ENCODE data around the gene DDX59.

The DDX59 gene

DNA sequence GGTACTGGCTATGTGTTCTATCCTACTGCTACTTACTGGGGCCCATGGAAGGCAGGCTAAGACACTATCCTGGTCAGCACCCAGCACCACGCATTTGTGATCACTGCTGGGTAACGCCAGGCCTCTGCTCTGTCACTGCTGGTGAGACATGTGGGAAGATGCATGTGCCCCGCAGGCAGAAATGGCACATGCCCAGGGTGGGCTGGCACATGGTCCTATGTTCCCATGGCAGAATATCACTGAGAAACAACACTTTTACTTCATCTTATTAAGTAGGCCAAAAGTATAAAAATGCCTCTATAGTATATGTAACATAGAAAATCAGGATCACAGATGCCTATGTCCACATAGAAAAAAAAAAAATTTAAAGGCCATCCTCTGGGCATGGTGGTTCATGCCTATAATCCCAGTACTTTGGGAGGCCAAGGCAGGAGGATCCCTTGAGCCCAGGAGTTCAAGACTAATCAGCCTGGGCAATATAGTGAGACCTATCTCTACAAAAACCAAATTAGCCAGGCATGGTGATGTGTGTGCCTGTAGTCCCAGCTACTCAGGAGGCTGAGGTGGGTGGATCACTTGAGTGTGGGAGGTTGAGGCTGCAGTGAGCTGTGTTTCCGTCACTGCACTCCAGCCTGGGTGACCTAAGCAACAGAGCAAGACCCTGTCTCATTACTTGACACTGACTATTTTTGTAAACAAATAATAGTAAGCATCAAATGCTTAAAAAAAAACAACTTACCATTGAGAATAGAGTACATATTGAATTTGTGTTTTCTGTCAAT, 11.5 kb downstream of the DDX59 start:
- no peak for ATAC-seq (ENCODE audit: insufficient read depth, low read depth)

DNA sequence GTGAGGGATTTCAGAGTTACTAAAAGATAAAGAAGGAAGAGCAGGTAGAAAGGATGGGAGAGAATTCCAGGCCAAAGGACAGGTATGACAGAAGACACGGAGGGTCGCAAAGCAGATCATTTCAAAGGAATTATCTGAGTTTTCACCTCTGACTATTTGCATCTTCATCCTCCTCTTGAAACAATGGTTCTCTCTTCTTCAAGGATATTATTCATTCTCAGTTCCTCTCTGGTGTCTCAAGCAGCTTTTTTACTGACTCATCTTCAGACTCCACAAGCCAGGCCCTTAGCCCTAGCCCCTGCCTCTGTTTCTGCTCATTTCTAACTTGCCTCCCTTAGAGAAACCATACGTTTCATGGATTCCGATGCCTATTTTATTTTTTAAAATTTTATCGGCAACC, 15.0 kb downstream of the DDX59 start:
- no peaks in the 10 kb centered on the region for H3K9me3 ChIP-seq (ENCODE audit: insufficient read depth, low read length, severe bottlenecking)
- H3K36me3 ChIP-seq (ENCODE audit: insufficient read depth, low read length), result peaks cover 60% of the 10 kb centered on the region
- H4K20me1 ChIP-seq (ENCODE audit: insufficient read depth, low read length), result no peaks in the 10 kb centered on the region
- H3K4me1 ChIP-seq (ENCODE audit: insufficient read depth, low read length), result no peaks in the 10 kb centered on the region
- H3K79me2 ChIP-seq (ENCODE audit: insufficient read depth, low read length), result no peaks in the 10 kb centered on the region
- ATAC-seq (ENCODE audit: insufficient read depth, low read depth), result no peak
- H3K9ac ChIP-seq (ENCODE audit: low read depth, low read length), result no peak overlapping the region
- no peak for DNase-seq
- no peak for TF ChIP-seq CTCF (IDR thresholded peaks at IDR 0.05; ENCODE audit: borderline replicate concordance, extremely low read depth, low read length, poor library complexity, severe bottlenecking)
- no peak for TF ChIP-seq EZH2 (IDR thresholded peaks at IDR 0.05; ENCODE audit: borderline replicate concordance, low read depth, low read length, severe bottlenecking)
- H3K4me3 ChIP-seq (ENCODE audit: low read depth in 1 of 2, low read length in 2 of 2), result no peak overlapping the region
- no peak overlapping the region for H2AFZ ChIP-seq (ENCODE audit: low read depth, low read length)
- H3K4me2 ChIP-seq (ENCODE audit: insufficient read depth, low read length), result no peak overlapping the region
- H3K27ac ChIP-seq (ENCODE audit: low read length), result no peak overlapping the region
- H3K27me3 ChIP-seq (ENCODE audit: insufficient read depth, low read length, poor library complexity), result no peaks in the 10 kb centered on the region

More for the DNA sequence above, 11.5 kb downstream of the DDX59 start:
- Histone ChIP-seq H3K9ac (ENCODE audit: low read depth, low read length) (no peak overlapping the region), H3K9me3 (ENCODE audit: insufficient read depth, low read length, severe bottlenecking) (no peaks in the 10 kb centered on the region), H3K27ac (ENCODE audit: low read length) (no peak overlapping the region), H3K4me2 (ENCODE audit: insufficient read depth, low read length) (no peak overlapping the region), H4K20me1 (ENCODE audit: insufficient read depth, low read length) (no peaks in the 10 kb centered on the region), H3K4me1 (ENCODE audit: insufficient read depth, low read length) (no peaks in the 10 kb centered on the region), H3K36me3 (ENCODE audit: insufficient read depth, low read length) (peaks cover 90% of the 10 kb centered on the region), H3K79me2 (ENCODE audit: insufficient read depth, low read length) (peaks cover 6% of the 10 kb centered on the region), H3K27me3 (ENCODE audit: insufficient read depth, low read length, poor library complexity) (no peaks in the 10 kb centered on the region), H2AFZ (ENCODE audit: low read depth, low read length) (no peak overlapping the region), H3K4me3 (ENCODE audit: low read depth in 1 of 2, low read length in 2 of 2) (no peak overlapping the region)
- no peak for DNase-seq
- TF ChIP-seq CTCF (IDR thresholded peaks at IDR 0.05; ENCODE audit: borderline replicate concordance, extremely low read depth, low read length, poor library complexity, severe bottlenecking) (no peak), EZH2 (IDR thresholded peaks at IDR 0.05; ENCODE audit: borderline replicate concordance, low read depth, low read length, severe bottlenecking) (no peak)

GRCh38 chr1:200653022-200653462, 16.7 kb downstream of the DDX59 start:
- Histone ChIP-seq H3K36me3 (ENCODE audit: insufficient read depth, low read length) (peaks cover 51% of the 10 kb centered on the region), H3K9ac (ENCODE audit: low read depth, low read length) (no peak overlapping the region), H3K79me2 (ENCODE audit: insufficient read depth, low read length) (no peaks in the 10 kb centered on the region), H3K4me3 (ENCODE audit: low read depth in 1 of 2, low read length in 2 of 2) (no peak overlapping the region), H3K4me2 (ENCODE audit: insufficient read depth, low read length) (no peak overlapping the region), H3K4me1 (ENCODE audit: insufficient read depth, low read length) (no peaks in the 10 kb centered on the region), H2AFZ (ENCODE audit: low read depth, low read length) (no peak overlapping the region), H3K27ac (ENCODE audit: low read length) (no peak overlapping the region), H3K9me3 (ENCODE audit: insufficient read depth, low read length, severe bottlenecking) (no peaks in the 10 kb centered on the region), H4K20me1 (ENCODE audit: insufficient read depth, low read length) (no peaks in the 10 kb centered on the region), H3K27me3 (ENCODE audit: insufficient read depth, low read length, poor library complexity) (no peaks in the 10 kb centered on the region)
- TF ChIP-seq EZH2 (IDR thresholded peaks at IDR 0.05; ENCODE audit: borderline replicate concordance, low read depth, low read length, severe bottlenecking), result no peak
- ATAC-seq (ENCODE audit: insufficient read depth, low read depth), result no peak
- no peak for DNase-seq

- no peaks in the 10 kb centered on the region for H3K4me1 ChIP-seq (ENCODE audit: insufficient read depth, low read length)
- no peaks in the 10 kb centered on the region for H3K79me2 ChIP-seq (ENCODE audit: insufficient read depth, low read length)
- no peak overlapping the region for H3K4me2 ChIP-seq (ENCODE audit: insufficient read depth, low read length)
- H3K4me3 ChIP-seq (ENCODE audit: low read depth in 1 of 2, low read length in 2 of 2), result no peak overlapping the region
- H2AFZ ChIP-seq (ENCODE audit: low read depth, low read length), result no peak overlapping the region
- no peak for ATAC-seq (ENCODE audit: insufficient read depth, low read depth)
- no peak for TF ChIP-seq EZH2 (IDR thresholded peaks at IDR 0.05; ENCODE audit: borderline replicate concordance, low read depth, low read length, severe bottlenecking)
- H3K9ac ChIP-seq (ENCODE audit: low read depth, low read length), result no peak overlapping the region
- no peaks in the 10 kb centered on the region for H4K20me1 ChIP-seq (ENCODE audit: insufficient read depth, low read length)
- no peak overlapping the region for H3K27ac ChIP-seq (ENCODE audit: low read length)
- H3K9me3 ChIP-seq (ENCODE audit: insufficient read depth, low read length, severe bottlenecking), result no peaks in the 10 kb centered on the region
- no peaks in the 10 kb centered on the region for H3K27me3 ChIP-seq (ENCODE audit: insufficient read depth, low read length, poor library complexity)
- peaks cover 48% of the 10 kb centered on the region for H3K36me3 ChIP-seq (ENCODE audit: insufficient read depth, low read length)
- no peak for DNase-seq
Observed at GRCh38 chr1:200652378-200652777, 17.3 kb downstream of the DDX59 start.

Measured in DND-41 (cell line).